ENCODE results near the gene EHD1.

DNA sequence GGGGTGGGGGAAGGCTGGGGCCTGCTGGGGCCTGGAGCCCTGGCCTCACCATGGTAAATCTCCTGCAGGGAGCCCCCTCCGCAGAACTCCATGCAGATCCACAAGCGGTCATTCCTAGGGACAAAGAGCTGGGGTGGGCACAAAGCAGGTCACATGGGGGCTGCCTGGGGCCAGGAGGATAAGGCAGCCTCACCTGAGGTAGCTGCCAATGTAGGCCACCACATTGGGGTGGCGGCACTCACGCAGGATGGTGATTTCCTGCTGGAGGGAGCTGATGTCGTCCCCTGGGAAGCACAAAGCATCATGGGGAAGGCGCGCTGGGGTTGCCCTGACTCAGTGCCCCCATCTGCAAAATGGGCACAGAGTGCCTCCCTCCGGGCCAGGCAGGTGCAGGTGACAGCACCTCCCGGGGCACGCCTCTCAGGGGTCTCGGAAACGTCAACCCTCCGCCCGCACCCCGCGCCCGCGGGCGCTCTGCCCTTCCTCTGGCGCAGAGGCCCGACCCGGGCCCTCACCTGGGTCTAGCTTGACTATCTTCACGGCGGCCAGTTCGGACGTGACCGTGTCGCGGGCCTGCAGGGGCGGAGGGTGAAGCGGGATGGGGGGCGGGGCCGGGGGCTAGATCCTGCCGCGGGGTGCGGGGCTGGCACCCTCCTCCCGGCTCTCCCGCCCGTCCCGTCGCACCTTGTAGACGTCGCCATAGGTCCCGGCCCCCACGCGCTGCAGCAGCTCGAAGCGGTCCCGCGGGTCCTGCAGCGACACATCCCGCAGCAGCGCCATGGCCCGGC lies 75.9 kb downstream of the EHD1 start:
- TF ChIP-seq, protein P1, sequence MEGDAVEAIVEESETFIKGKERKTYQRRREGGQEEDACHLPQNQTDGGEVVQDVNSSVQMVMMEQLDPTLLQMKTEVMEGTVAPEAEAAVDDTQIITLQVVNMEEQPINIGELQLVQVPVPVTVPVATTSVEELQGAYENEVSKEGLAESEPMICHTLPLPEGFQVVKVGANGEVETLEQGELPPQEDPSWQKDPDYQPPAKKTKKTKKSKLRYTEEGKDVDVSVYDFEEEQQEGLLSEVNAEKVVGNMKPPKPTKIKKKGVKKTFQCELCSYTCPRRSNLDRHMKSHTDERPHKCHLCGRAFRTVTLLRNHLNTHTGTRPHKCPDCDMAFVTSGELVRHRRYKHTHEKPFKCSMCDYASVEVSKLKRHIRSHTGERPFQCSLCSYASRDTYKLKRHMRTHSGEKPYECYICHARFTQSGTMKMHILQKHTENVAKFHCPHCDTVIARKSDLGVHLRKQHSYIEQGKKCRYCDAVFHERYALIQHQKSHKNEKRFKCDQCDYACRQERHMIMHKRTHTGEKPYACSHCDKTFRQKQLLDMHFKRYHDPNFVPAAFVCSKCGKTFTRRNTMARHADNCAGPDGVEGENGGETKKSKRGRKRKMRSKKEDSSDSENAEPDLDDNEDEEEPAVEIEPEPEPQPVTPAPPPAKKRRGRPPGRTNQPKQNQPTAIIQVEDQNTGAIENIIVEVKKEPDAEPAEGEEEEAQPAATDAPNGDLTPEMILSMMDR (IDR thresholded peaks at IDR 0.05), result no peak
- no peak for TF ChIP-seq POLR2A (IDR thresholded peaks at IDR 0.05)

Data from breast epithelium (tissue), 3 donors.